ENCODE data around the gene TTC32.

TTC32 gene

DNA sequence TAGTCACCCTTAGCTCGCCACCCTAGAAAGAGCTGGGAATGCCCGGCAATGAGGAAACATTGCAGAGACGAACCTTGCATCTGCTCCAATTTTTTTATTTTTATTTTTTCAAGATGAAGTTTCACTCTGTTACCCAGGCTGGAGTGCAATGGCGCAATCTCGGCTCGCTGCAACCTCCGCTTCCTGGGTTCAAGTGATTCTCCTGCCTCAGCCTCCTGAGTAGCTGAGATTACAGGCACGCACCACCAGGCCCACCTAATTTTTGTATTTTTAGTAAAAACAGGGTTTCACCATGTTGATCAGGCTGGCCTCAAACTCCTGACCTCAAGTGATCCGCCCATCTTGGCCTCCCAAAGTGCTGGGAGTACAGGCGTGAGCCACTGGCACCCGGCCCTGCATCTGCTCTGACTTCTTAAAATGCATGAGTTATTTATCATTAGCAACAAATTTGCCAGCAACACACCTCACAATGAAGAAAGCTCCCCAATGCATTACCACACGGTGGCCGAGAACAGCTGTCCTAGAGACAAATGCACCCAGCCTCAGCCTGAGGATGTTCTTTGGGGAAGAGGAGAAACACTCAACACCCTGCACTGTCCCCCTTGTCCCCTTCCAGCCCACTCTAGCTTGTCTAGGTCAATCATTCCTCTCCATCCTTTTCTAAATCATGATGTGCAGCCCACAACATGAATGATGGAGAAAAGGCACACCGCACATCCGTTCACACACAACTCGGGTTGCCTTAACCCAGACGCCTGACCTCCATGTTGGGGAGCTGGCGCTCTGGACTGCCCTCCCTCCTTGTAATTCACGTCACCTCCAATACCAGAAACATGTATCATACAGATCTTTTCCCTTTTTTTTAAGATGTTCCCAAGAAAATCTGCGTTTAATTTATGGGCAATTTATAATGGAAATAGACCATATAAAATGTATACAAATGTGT lies 46.9 kb downstream of the TTC32 start:
- Mint-ChIP-seq H3K9me3 (no peaks in the 10 kb centered on the region), H3K4me3 (no peak overlapping the region), H3K4me1 (no peaks in the 10 kb centered on the region), H3K27ac (no peak overlapping the region), H3K36me3 (no peaks in the 10 kb centered on the region)
- no peak for ATAC-seq
- DNase-seq (ENCODE audit: low spot score in 2 of 2): no peak

DNA sequence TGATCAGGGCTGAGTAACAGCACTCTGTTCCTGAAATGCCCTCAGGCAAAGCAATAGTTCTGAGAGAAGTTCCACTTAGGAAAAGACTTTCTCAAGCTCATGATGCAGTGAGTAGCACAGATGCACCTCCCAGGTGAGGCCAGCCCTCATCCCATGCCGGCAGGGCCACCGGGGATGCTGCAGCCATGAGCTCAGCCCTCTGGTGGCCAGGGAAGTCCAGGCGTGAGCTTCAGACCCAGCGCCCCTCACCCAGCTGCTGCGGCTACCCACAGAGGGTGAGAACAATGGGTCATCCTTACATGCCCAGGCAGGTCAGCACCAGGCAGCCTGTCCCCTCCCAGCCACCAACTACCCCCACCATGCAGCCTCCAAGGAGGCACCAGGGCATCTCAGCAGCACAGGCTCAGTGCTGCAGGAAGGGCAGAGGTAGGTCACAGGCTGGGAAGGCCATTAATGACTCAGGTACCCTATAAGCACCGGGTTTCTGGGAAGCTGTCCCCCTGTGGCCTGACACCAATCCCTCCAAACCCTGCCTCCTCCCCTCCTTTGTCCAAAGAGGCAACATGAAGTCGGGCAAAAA lies 50.6 kb downstream of the TTC32 start:
- Mint-ChIP-seq H3K4me1 (no peaks in the 10 kb centered on the region), H3K36me3 (no peaks in the 10 kb centered on the region), H3K4me3 (no peak overlapping the region), H3K9me3 (no peaks in the 10 kb centered on the region), H3K27ac (no peak overlapping the region)
- ATAC-seq (peak; percentile 27), DNase-seq (ENCODE audit: low spot score in 2 of 2) (no peak)

DNA sequence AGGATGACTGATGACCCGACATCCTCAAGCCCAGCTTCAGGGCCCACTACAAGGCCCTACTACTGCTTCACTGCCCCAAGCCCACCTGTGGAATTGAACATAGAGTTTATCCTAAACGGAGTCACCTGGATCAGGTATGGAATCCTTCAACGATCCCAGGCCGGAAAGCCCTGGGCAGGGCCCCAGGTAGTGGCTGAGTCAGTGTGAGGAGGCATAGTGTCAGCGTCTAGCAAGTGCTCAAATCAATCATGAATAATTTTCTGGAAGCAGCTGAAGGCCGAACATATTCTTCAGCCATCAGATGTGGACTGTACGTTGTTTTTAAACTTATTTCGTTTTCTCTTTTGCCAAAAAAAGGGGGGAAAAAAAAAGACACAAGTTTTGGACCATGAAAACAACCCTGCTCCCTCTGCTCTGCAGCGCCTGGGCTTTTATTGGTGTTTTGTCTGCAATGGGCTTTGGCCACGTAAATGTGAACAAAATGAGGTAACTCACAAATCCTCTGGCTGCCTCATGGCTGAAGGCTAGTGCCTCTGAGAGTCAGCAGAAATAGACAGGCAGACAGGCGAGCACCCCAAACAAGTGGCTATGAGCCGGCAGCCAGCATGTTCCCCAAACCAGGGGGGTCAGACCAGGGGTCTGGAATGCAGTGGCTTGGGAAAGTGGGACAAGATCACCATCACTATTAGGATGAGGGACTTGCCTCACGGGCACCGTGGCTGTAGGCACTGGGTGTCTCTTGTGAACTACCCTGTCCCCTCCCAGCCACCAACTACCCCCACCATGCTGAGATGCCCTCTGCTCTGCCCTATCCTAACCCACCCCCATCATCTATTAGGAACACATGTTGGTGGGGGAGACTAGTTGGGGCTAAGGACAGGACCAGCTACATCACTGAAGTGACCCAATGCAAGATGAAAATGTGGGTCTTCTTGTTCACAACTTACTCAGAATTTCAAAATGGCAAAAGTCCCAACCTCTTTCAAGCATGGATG lies 51.4 kb downstream of the TTC32 start:
- H3K9me3 Mint-ChIP-seq: no peaks in the 10 kb centered on the region
- DNase-seq (ENCODE audit: low spot score in 2 of 2): peak in 1 of 2 donors; percentile 38
- no peaks in the 10 kb centered on the region for H3K36me3 Mint-ChIP-seq
- ATAC-seq: no peak
- H3K27ac Mint-ChIP-seq: no peak overlapping the region
- no peaks in the 10 kb centered on the region for H3K4me1 Mint-ChIP-seq
- no peak overlapping the region for H3K4me3 Mint-ChIP-seq

GRCh38 chr2:19848952-19849351 lies 52.8 kb downstream of the TTC32 start:
- Mint-ChIP-seq H3K9me3 (no peaks in the 10 kb centered on the region), H3K4me1 (no peaks in the 10 kb centered on the region), H3K4me3 (no peak overlapping the region), H3K36me3 (no peaks in the 10 kb centered on the region), H3K27ac (no peak overlapping the region)
- no peak for ATAC-seq
- peak in 1 of 2 donors; percentile 17 for DNase-seq (ENCODE audit: low spot score in 2 of 2)

DNA sequence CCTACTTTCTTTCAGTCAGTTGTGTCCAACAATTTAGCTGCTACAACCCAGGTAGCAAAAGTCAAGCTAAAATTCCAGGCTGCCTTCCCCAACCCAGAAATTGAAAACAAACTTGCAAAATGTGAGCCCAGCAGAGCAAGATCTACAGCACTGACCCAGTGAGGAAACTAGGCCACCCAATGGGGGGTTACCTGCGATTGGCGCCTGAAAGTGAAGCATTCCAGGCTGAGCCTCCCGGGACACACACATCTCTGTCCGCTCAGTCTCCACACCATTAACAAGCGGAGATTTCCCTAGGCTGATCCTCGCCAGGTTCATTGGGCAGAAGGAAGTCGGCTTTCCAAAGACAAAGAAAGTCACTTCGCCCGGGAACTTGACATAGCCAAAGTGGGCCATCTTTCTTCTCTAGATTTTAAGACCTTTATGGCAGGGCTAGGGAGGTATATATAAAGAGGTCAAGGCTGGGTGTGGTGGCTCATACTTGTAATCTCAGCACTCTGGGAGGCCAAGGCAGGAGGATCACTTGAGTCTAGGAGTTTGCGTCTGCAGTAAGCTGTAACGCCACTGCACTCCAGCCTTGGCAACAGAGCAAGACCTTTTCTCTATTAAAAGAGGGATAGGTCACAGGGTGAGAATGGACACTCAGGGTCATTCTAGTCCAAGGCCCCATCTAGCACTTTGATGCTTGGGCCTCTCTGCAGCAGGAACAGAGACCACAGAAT lies 53.6 kb downstream of the TTC32 start:
- ATAC-seq (no peak), DNase-seq (ENCODE audit: low spot score in 2 of 2) (peak in 1 of 2 donors; percentile 33)
- Mint-ChIP-seq H3K27ac (no peak overlapping the region), H3K36me3 (no peaks in the 10 kb centered on the region), H3K4me1 (no peaks in the 10 kb centered on the region), H3K4me3 (no peak overlapping the region), H3K9me3 (no peaks in the 10 kb centered on the region)

GRCh38 chr2:19847486-19847885 lies 54.3 kb downstream of the TTC32 start:
- ATAC-seq (no peak), DNase-seq (ENCODE audit: low spot score in 2 of 2) (peak in 1 of 2 donors; percentile 8)
- no peaks in the 10 kb centered on the region for H3K4me1 Mint-ChIP-seq
- no peak overlapping the region for H3K27ac Mint-ChIP-seq
- H3K4me3 Mint-ChIP-seq: no peak overlapping the region
- H3K36me3 Mint-ChIP-seq: no peaks in the 10 kb centered on the region
- H3K9me3 Mint-ChIP-seq: no peaks in the 10 kb centered on the region
